HG03039 (cell line): Measurements from ENCODE around the gene TMEM39A.

ENCODE experiments used
- ATAC-seq: cut with Tn5 transposase; IDR thresholded peaks from one replicate; pipeline ENCODE4 v1.9.1; 2021; ENCODE audit warnings: mild to moderate bottlenecking, moderate library complexity; ENCODE audit not compliant: unreplicated experiment

TMEM39A gene

GRCh38 chr3:119463171-119464169 lies at the start of gene TMEM39A:
Gene TMEM39A (minus strand): TSS chr3:119463615. CDS start chr3:119462074, 1,541 bp downstream.
- peak; percentile 88 for ATAC-seq

GRCh38 chr3:119510690-119511089 lies 47.3 kb upstream of the TMEM39A start:
- no peak for ATAC-seq

- no peak for ATAC-seq
Observed at GRCh38 chr3:119508172-119508845, 44.9 kb upstream of the TMEM39A start.

GRCh38 chr3:119507404-119507803 lies 44.0 kb upstream of the TMEM39A start:
- no peak for ATAC-seq

- no peak for ATAC-seq
Observed at GRCh38 chr3:119506631-119507030, 43.2 kb upstream of the TMEM39A start.

GRCh38 chr3:119500901-119501300 lies 37.5 kb upstream of the TMEM39A start:
- ATAC-seq = no peak

GRCh38 chr3:119500265-119500664 lies 36.9 kb upstream of the TMEM39A start:
- no peak for ATAC-seq

- peak; percentile 99 for ATAC-seq
Observed at GRCh38 chr3:119498186-119499011, 35.0 kb upstream of the TMEM39A start, which contains the start of gene TIMMDC1. Gene TIMMDC1 (plus strand): TSS chr3:119498547. CDS start chr3:119498734, 187 bp downstream.

- no peak for ATAC-seq
Observed at GRCh38 chr3:119497820-119498185, 34.4 kb upstream of the TMEM39A start.

- ATAC-seq = no peak
Observed at GRCh38 chr3:119494597-119494996, 31.2 kb upstream of the TMEM39A start.

GRCh38 chr3:119492810-119493209 lies 29.4 kb upstream of the TMEM39A start:
- ATAC-seq = no peak

GRCh38 chr3:119492128-119492527 lies 28.7 kb upstream of the TMEM39A start:
- ATAC-seq = no peak

GRCh38 chr3:119490153-119490552 lies 26.7 kb upstream of the TMEM39A start:
- ATAC-seq = no peak

GRCh38 chr3:119485563-119485962 lies 22.1 kb upstream of the TMEM39A start:
- ATAC-seq = no peak

GRCh38 chr3:119483101-119483500 lies 19.7 kb upstream of the TMEM39A start:
- ATAC-seq = no peak

- no peak for ATAC-seq
Observed at GRCh38 chr3:119481079-119481478, 17.7 kb upstream of the TMEM39A start.

GRCh38 chr3:119470866-119471265 lies 7.5 kb upstream of the TMEM39A start:
- ATAC-seq = no peak

GRCh38 chr3:119469418-119470189 lies 6.2 kb upstream of the TMEM39A start:
- ATAC-seq = no peak

GRCh38 chr3:119468041-119468440 lies 4.6 kb upstream of the TMEM39A start:
- ATAC-seq = no peak

GRCh38 chr3:119457246-119457645 lies 6.2 kb downstream of the TMEM39A start:
- ATAC-seq = no peak
